H1 (cell line): ENCODE results near the gene CYREN. TPM values are rescaled to one million over a fixed set of nuclear protein-coding genes. Genes with fewer than 3 reads are reported as not detected.

Source experiments
- CTCF ChIA-PET: fragments of 300-600 bp; sonication (Branson Sonifier 250); formaldehyde crosslinking; loops from one replicate; lab custom pipeline; 2021; ENCODE audit not compliant: partially characterized antibody; lab: Charles Lee
- POLR2A ChIA-PET: fragments of 300-600 bp; sonication (Branson Sonifier 250); formaldehyde crosslinking; loops from one replicate; lab custom pipeline; 2021; ENCODE audit warnings: inconsistent platforms; ENCODE audit not compliant: partially characterized antibody; lab: Charles Lee
- DNase-seq, 2 experiments: peaks; one replicate each; pipeline versions ENCODE4 v3.0.0 to v3.0.0-alpha.2; 2010 to 2022; ENCODE audit warnings: low spot score in 2 of 2, low read depth in 1 of 2, mixed read lengths in 1 of 2
- FAIRE-seq: peaks from 2 replicates; lab custom pipeline; 2011; peaks lifted over from hg19 to GRCh38; lab: Jason Lieb, UNC
- H2AFZ ChIP-seq: 2 replicates; pipeline ENCODE4 v1.8.1; 2012; ENCODE audit warnings: low read length, inconsistent platforms
- H2AK5ac ChIP-seq: 2 replicates; pipeline ENCODE4 v1.6.1; 2013; ENCODE audit warnings: low read depth, low read length
- H2BK120ac ChIP-seq: replicated peaks from 2 replicates; pipeline ENCODE3; 2013; ENCODE audit warnings: low read depth, low read length, inconsistent platforms
- H2BK12ac ChIP-seq: 2 replicates; pipeline ENCODE4 v1.6.1; 2013; ENCODE audit warnings: low read depth, low read length
- H2BK15ac ChIP-seq: 2 replicates; pipeline ENCODE4 v1.6.1; 2013; ENCODE audit warnings: low read length
- H2BK20ac ChIP-seq: 2 replicates; pipeline ENCODE4 v1.6.1; 2013; ENCODE audit warnings: low read length
- H2BK5ac ChIP-seq: 2 replicates; pipeline ENCODE4 v1.6.1; 2013; ENCODE audit warnings: low read depth, low read length
- H3K14ac ChIP-seq: 2 replicates; pipeline ENCODE4 v1.6.1; 2013; ENCODE audit warnings: inconsistent platforms; ENCODE audit not compliant: insufficient read length
- H3K18ac ChIP-seq: 2 replicates; pipeline ENCODE4 v1.6.1; 2013; ENCODE audit warnings: low read length; ENCODE audit errors: extremely low read depth
- H3K23ac ChIP-seq: 2 replicates; pipeline ENCODE4 v1.6.1; 2013; ENCODE audit warnings: inconsistent platforms; ENCODE audit not compliant: insufficient read length
- H3K23me2 ChIP-seq: 2 replicates; pipeline ENCODE4 v1.6.1; 2013; ENCODE audit warnings: low read depth, low read length
- H3K27ac ChIP-seq: 2 replicates; pipeline ENCODE4 v1.6.1; 2011; ENCODE audit warnings: low read depth, low read length, inconsistent platforms
- H3K27me3 ChIP-seq, 4 experiments: replicated peaks in 1 of 4; 1 replicate in 1 of 4; 2 replicates in 3 of 4; pipeline versions ENCODE4 v1.6.1 to v1.8.1; 2011 to 2013; ENCODE audit warnings: low read length in 3 of 4, mild to moderate bottlenecking in 3 of 4, inconsistent platforms in 2 of 4, mixed read lengths in 2 of 4, moderate library complexity in 1 of 4; ENCODE audit not compliant: control insufficient read depth in 3 of 4, insufficient read depth in 3 of 4; ENCODE audit errors: extremely low read depth in 1 of 4
- H3K36me3 ChIP-seq, 4 experiments: 2 replicates each; pipeline versions ENCODE4 v1.6.1 to v1.8.1; 2011 to 2013; ENCODE audit warnings: mild to moderate bottlenecking in 4 of 4, low read length in 3 of 4, moderate library complexity in 2 of 4, control low read depth in 1 of 4, inconsistent platforms in 1 of 4; ENCODE audit not compliant: insufficient read depth in 4 of 4, control insufficient read depth in 2 of 4
- H3K4ac ChIP-seq: replicated peaks from 2 replicates; pipeline ENCODE3; 2013; ENCODE audit warnings: low read length, low read depth, mixed read lengths, inconsistent platforms; ENCODE audit not compliant: insufficient read length
- H3K4me1 ChIP-seq, 4 experiments: replicated peaks in 1 of 4; 1 replicate in 1 of 4; 2 replicates in 3 of 4; pipeline versions ENCODE4 v1.6.1 to v1.8.1; 2011 to 2013; ENCODE audit warnings: low read length in 3 of 4, inconsistent platforms in 2 of 4, mixed read lengths in 1 of 4; ENCODE audit not compliant: insufficient read depth in 4 of 4, control insufficient read depth in 3 of 4
- H3K4me2 ChIP-seq, 2 experiments: 2 replicates each; pipeline versions ENCODE4 v1.6.1 to v1.8.1; 2011 to 2013; ENCODE audit warnings: low read depth in 2 of 2, low read length in 2 of 2, control low read depth in 1 of 2, inconsistent platforms in 1 of 2, mild to moderate bottlenecking in 1 of 2; ENCODE audit not compliant: insufficient read depth in 1 of 2
- H3K4me3 ChIP-seq, 4 experiments: fragments of 200-600, 300-600 bp in 1 of 4; sonication (generic), shearing (Covaris generic), sonication (Bioruptor Twin) in 1 of 4; 2 replicates each; pipeline versions ENCODE4 v1.5.1 to v1.8.1; 2011 to 2016; ENCODE audit warnings: low read length in 4 of 4, low read depth in 3 of 4, control low read depth in 2 of 4, inconsistent platforms in 2 of 4, mild to moderate bottlenecking in 2 of 4, mixed read lengths in 1 of 4, moderate library complexity in 1 of 4; ENCODE audit not compliant: insufficient read depth in 2 of 4; ENCODE audit errors: extremely low read depth in 1 of 4
- H3K56ac ChIP-seq: replicated peaks from 2 replicates; pipeline ENCODE3; 2013; ENCODE audit warnings: low read depth, mild to moderate bottlenecking, mixed read lengths, low read length, inconsistent platforms; ENCODE audit not compliant: insufficient read length
- H3K79me1 ChIP-seq: 2 replicates; pipeline ENCODE4 v1.6.1; 2013; ENCODE audit warnings: low read depth, low read length, control low read depth
- H3K79me2 ChIP-seq, 2 experiments: 2 replicates each; pipeline versions ENCODE4 v1.6.1 to v1.8.1; 2012 to 2013; ENCODE audit warnings: low read length in 2 of 2, mild to moderate bottlenecking in 2 of 2, inconsistent platforms in 1 of 2; ENCODE audit not compliant: insufficient read depth in 2 of 2, control insufficient read depth in 1 of 2
- H3K9ac ChIP-seq, 4 experiments: replicated peaks in 1 of 4; 1 replicate in 1 of 4; 2 replicates in 3 of 4; pipeline versions ENCODE4 v1.6.1 to v1.8.1; 2011 to 2013; ENCODE audit warnings: low read depth in 3 of 4, low read length in 3 of 4, control low read depth in 2 of 4, mild to moderate bottlenecking in 2 of 4, moderate library complexity in 2 of 4, inconsistent platforms in 1 of 4; ENCODE audit errors: extremely low read depth in 1 of 4
- H3K9me3 ChIP-seq, 2 experiments: 2 replicates each; pipeline versions ENCODE4 v1.6.1 to v1.8.1; 2012 to 2013; ENCODE audit warnings: mild to moderate bottlenecking in 2 of 2, moderate library complexity in 2 of 2, control low read depth in 1 of 2, inconsistent platforms in 1 of 2, low read depth in 1 of 2, low read length in 1 of 2, mixed read lengths in 1 of 2; ENCODE audit not compliant: insufficient read depth in 2 of 2
- H4K20me1 ChIP-seq, 2 experiments: replicated peaks in 1 of 2; 2 replicates each; pipeline versions ENCODE3 to v1.8.1; 2011 to 2013; ENCODE audit warnings: inconsistent platforms in 2 of 2, low read length in 2 of 2, mild to moderate bottlenecking in 1 of 2; ENCODE audit not compliant: insufficient read depth in 2 of 2, control insufficient read depth in 1 of 2
- H4K5ac ChIP-seq: 2 replicates; pipeline ENCODE4 v1.6.1; 2013; ENCODE audit warnings: low read length, low read depth, mixed read lengths, inconsistent platforms; ENCODE audit not compliant: insufficient read length
- H4K8ac ChIP-seq: 2 replicates; pipeline ENCODE4 v1.8.0; 2013; ENCODE audit warnings: mild to moderate bottlenecking, moderate library complexity, low read length, inconsistent platforms; ENCODE audit not compliant: insufficient read depth; ENCODE audit errors: extremely low read depth
- H4K91ac ChIP-seq: replicated peaks from 2 replicates; pipeline ENCODE3; 2013; ENCODE audit warnings: low read length, mixed read lengths, inconsistent platforms; ENCODE audit not compliant: insufficient read length
- GABPA ChIP-seq: IDR thresholded peaks from 2 replicates; pipeline ENCODE4 v1.6.1; 2011; ENCODE audit warnings: mild to moderate bottlenecking, low read length, moderate library complexity, borderline replicate concordance; ENCODE audit not compliant: insufficient read depth
- POLR2AphosphoS5 ChIP-seq: IDR thresholded peaks from 2 replicates; pipeline ENCODE4 v1.6.1; 2011; ENCODE audit warnings: low read depth, low read length
- RBBP5 ChIP-seq: IDR thresholded peaks from 2 replicates; pipeline ENCODE4 v1.7.1; 2012; ENCODE audit warnings: low read depth, mild to moderate bottlenecking, inconsistent platforms, low read length, moderate library complexity, borderline replicate concordance
- WGBS, 2 experiments: shearing (Covaris generic) in 1 of 2; methylation state at CpG; one replicate each; pipeline versions ENCODE4 v1.1.6 to v1.1.7; 2013 to 2015; ENCODE audit warnings: low lambda C conversion rate in 2 of 2, mixed read lengths in 2 of 2, inconsistent platforms in 1 of 2, low coverage in 1 of 2, missing lambda C conversion rate in 1 of 2; ENCODE audit not compliant: insufficient replicate concordance in 2 of 2, insufficient coverage in 1 of 2, insufficient read length in 1 of 2; ENCODE audit errors: extremely low coverage in 1 of 2, missing lambda C conversion rate in 1 of 2; 5-methylcytosine and 5-hydroxymethylcytosine counted together
- polyA plus RNA-seq, 7 experiments: library from polyadenylated mRNA; depleted of rRNA in 3 of 7; stranded (reverse) in 5 of 7; unstranded in 2 of 7; fragments of >200 nt in 5 of 7; fragments of 200-250 nt in 2 of 7; gene quantifications; 1 replicate in 5 of 7; 2 replicates in 1 of 7; 4 replicates in 1 of 7; pipeline versions ENCODE4 v1.2.1 to v1.2.3, GENCODE V29; 2011 to 2013; ENCODE audit warnings: missing spikeins in 2 of 7, mixed read lengths in 2 of 7
- total RNA-seq: library from RNA; stranded (reverse); fragmentation: NEBNext Ultra II Directional; extraction: Animal tissue kit (Norgen Biotek cat#: 25700); gene quantifications from 2 replicates; pipeline ENCODE4 v1.2.1, GENCODE V29; 2021

Gene CYREN
- total and polyA plus RNA-seq, 2 of the 8 experiments (the other 6 are each of a cell fraction or from before 2014, with no cell fraction given) = 25.1 to 46.2 TPM

DNA sequence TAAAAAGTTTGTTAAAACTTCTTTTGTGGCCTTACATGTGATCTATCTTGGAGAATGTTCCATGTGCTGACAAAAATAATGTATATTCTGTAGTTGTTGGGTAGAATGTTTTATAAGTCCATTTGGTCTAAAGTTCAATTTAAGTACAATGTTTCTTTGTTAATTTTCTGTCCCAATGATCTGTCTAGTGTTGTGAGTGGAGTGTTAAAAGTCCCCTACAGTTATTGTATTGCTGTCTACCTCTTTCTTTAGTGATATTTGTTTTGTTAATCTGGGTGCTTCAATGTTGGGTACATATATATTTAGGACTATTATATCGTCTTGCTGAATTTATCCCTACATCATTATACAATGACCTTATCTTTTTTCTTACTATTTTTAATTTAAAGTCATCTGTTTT, 15.8 kb downstream of the CYREN start:
- Histone ChIP-seq H3K4me1 (no peaks in the 10 kb centered on the region), H2AK5ac (no peak overlapping the region), H3K23ac (no peak overlapping the region)

More for the DNA sequence above, 15.8 kb downstream of the CYREN start:
- Histone ChIP-seq H4K91ac (no peak overlapping the region), H4K20me1 (no peaks in the 10 kb centered on the region), H3K9ac (no peak overlapping the region), H3K23me2 (no peaks in the 10 kb centered on the region), H3K18ac (no peak overlapping the region), H2BK15ac (no peak overlapping the region), H3K9me3 (peaks cover 14 to 20% of the 10 kb centered on the region in 2 experiments; a peak in 3 of 4 replicates), H2BK120ac (no peak overlapping the region), H4K8ac (no peak overlapping the region), H2BK5ac (no peak overlapping the region), H4K5ac (no peak overlapping the region), H3K27ac (no peak overlapping the region), H3K4me2 (no peak overlapping the region), H2BK12ac (no peak overlapping the region), H2AFZ (no peak overlapping the region), H3K36me3 (no peaks in the 10 kb centered on the region; a peak in 1 of 8 replicates), H3K4me3 (no peak overlapping the region), H3K79me1 (no peaks in the 10 kb centered on the region; the same call in 1 of the 2 replicates), H3K14ac (no peak overlapping the region), H3K79me2 (no peaks in the 10 kb centered on the region), H3K27me3 (no peaks in the 10 kb centered on the region), H2BK20ac (no peak overlapping the region), H3K56ac (no peak overlapping the region), H3K4ac (no peak overlapping the region)
- CTCF ChIA-PET = no interaction called here
- POLR2A ChIA-PET = no interaction called here
- WGBS, 2 experiments = 100% methylated on average over 1 of the region's 1 CpG; no CpG with 5 or more reads in 1 of the 2 experiments
- FAIRE-seq (no peak), DNase-seq (no peak)
- TF ChIP-seq GABPA = no peak
- TF ChIP-seq POLR2AphosphoS5 = no peak
- TF ChIP-seq RBBP5 = no peak
